ENCODE data around the gene CRKL. TPM values are rescaled to one million over a fixed set of nuclear protein-coding genes. Genes with fewer than 3 reads are reported as not detected.

Gene CRKL
- total and polyA plus RNA-seq, 2 of the 4 experiments (the other 2 are of a cell fraction) = 20.6 to 35.5 TPM

GRCh38 chr22:20995329-20996030, 78.3 kb downstream of the CRKL start:
- intact Hi-C loops (cut with micrococcal nuclease) = no loop called here
- H3K9me1 ChIP-seq (ENCODE audit: insufficient read depth, low read length) = no peaks in the 10 kb centered on the region
- in situ Hi-C loops (cut with MboI; ENCODE audit: low sequenced_read_pairs) = no loop called here
- H3K9ac ChIP-seq (ENCODE audit: low read depth, low read length) = no peak overlapping the region
- no peaks in the 10 kb centered on the region for H3K9me3 ChIP-seq (ENCODE audit: control insufficient read depth, insufficient read depth, low read length)
- H2AK9ac ChIP-seq (replicated peaks; ENCODE audit: low read depth, low read length, poor library complexity) = no peak overlapping the region
- no peak overlapping the region for H2AFZ ChIP-seq (replicated peaks; ENCODE audit: low read length, poor library complexity)
- no peak overlapping the region for H4K5ac ChIP-seq (ENCODE audit: low read depth, low read length)
- no peak overlapping the region for H3K18ac ChIP-seq (ENCODE audit: low read depth, low read length)
- H3K14ac ChIP-seq (replicated peaks; ENCODE audit: low read depth, low read length) = no peak overlapping the region
- dilution Hi-C loops (cut with HindIII; ENCODE audit: low sequenced_read_pairs, unreplicated experiment) = no loop called here
- no peak overlapping the region for H4K8ac ChIP-seq (ENCODE audit: low read depth in 2 of 2, low read length in 2 of 2)
- no peak overlapping the region for H2AK5ac ChIP-seq (ENCODE audit: low read depth, low read length)
- H3K4ac ChIP-seq (ENCODE audit: low read depth, low read length) = no peak overlapping the region
- peaks cover 4% of the 10 kb centered on the region; the same call in 1 of the 2 replicates for H4K20me1 ChIP-seq (ENCODE audit: insufficient read depth, low read length)
- H3K56ac ChIP-seq (ENCODE audit: extremely low read depth, insufficient read depth, low read length) = no peak overlapping the region
- 80% methylated on average over 1 of the region's 23 CpGs; no CpG with 5 or more reads in 1 of the 2 experiments for whole genome bisulfite sequencing, 2 experiments (ENCODE audit: extremely low coverage in 2 of 2, insufficient read length in 1 of 2)
- H2BK20ac ChIP-seq (ENCODE audit: low read depth, low read length) = no peak overlapping the region
- CTCF ChIA-PET = no interaction called here
- ATAC-seq (ENCODE audit: low read depth) (no peak), DNase-seq (no peak)
- no peak overlapping the region for H3K4me3 ChIP-seq (ENCODE audit: insufficient read depth, low read depth, low read length)
- no peak overlapping the region for H2BK120ac ChIP-seq (ENCODE audit: low read depth, low read length)
- H3K36me3 ChIP-seq (ENCODE audit: control insufficient read depth, insufficient read depth, low read length) = peaks cover 68% of the 10 kb centered on the region
- no peak overlapping the region for H3K27ac ChIP-seq (ENCODE audit: insufficient read depth, low read length)
- no peaks in the 10 kb centered on the region for H3K27me3 ChIP-seq (ENCODE audit: control insufficient read depth, insufficient read depth, low read length)
- H3K79me1 ChIP-seq (ENCODE audit: low read depth in 1 of 2, low read length in 2 of 2) = peaks cover 3 to 23% of the 10 kb centered on the region in 2 experiments; a peak in 3 of 4 replicates
- no TSS peak for BruUV-seq (replicated peaks)
- H2BK5ac ChIP-seq (ENCODE audit: low read depth, low read length, poor library complexity, severe bottlenecking) = no peak overlapping the region
- H4K91ac ChIP-seq (ENCODE audit: insufficient read depth, low read depth, low read length) = no peak overlapping the region
- TF ChIP-seq CTCF (conservative IDR thresholded peaks at IDR 0.05; ENCODE audit: low read depth, low read length) = no peak
- TF ChIP-seq RFX5 (IDR thresholded peaks at IDR 0.05; ENCODE audit: low read depth, low read length) = no peak
- no peak overlapping the region for H3K4me2 ChIP-seq (ENCODE audit: low read depth, low read length)
- no peak overlapping the region for H3K23ac ChIP-seq (ENCODE audit: low read depth, low read length)
- peaks cover 4% of the 10 kb centered on the region for H3K4me1 ChIP-seq (ENCODE audit: control insufficient read depth, insufficient read depth, low read length)
- H2BK15ac ChIP-seq (ENCODE audit: low read depth, low read length) = no peak overlapping the region
- POLR2A ChIA-PET (ENCODE audit: unreplicated experiment) = no interaction called here

All from IMR-90 (cell line).